ENCODE measurements around the gene TRAF3IP1.

TRAF3IP1 gene

GRCh38 chr2:238289574-238289973 is 30.7 kb upstream of the TRAF3IP1 start:
- H3K4me1 ChIP-seq (ENCODE audit: control insufficient read depth, low read depth, low read length) = peaks cover 14% of the 10 kb centered on the region
- H2BK5ac ChIP-seq (ENCODE audit: low read length) = no peak overlapping the region
- H3K56ac ChIP-seq (ENCODE audit: low read length) = peak overlapping the region; percentile 82
- no peak overlapping the region for H3K18ac ChIP-seq (ENCODE audit: low read length)
- no peaks in the 10 kb centered on the region for H3K27me3 ChIP-seq (ENCODE audit: insufficient read depth, low read length, poor library complexity)
- H4K8ac ChIP-seq (ENCODE audit: low read depth, low read length) = no peak overlapping the region
- H3K36me3 ChIP-seq (ENCODE audit: control insufficient read depth, insufficient read depth, low read length) = no peaks in the 10 kb centered on the region
- no CpG with 5 or more reads among the region's 13 CpGs for WGBS (ENCODE audit: extremely low coverage, insufficient coverage, low lambda C conversion rate)
- H3K4me3 ChIP-seq (ENCODE audit: low read length) = no peak overlapping the region
- H3K4ac ChIP-seq (ENCODE audit: low read depth, low read length) = no peak overlapping the region
- H3K27ac ChIP-seq (ENCODE audit: low read depth, low read length) = no peak overlapping the region
- H3K23ac ChIP-seq (ENCODE audit: low read length) = no peak overlapping the region
- H3K9ac ChIP-seq (ENCODE audit: low read length) = peak overlapping the region; percentile 69
- H3K79me1 ChIP-seq (ENCODE audit: low read length) = peaks cover 4% of the 10 kb centered on the region
- no peak overlapping the region for H2BK120ac ChIP-seq (ENCODE audit: low read depth, low read length)
- H3K4me2 ChIP-seq (ENCODE audit: low read length) = peak overlapping the region; percentile 66
- H2AK5ac ChIP-seq (ENCODE audit: low read length) = no peak overlapping the region
- H4K5ac ChIP-seq (ENCODE audit: low read length) = no peak overlapping the region
- H3K79me2 ChIP-seq (ENCODE audit: control insufficient read depth, insufficient read depth, low read length) = peaks cover 2% of the 10 kb centered on the region
- peak; percentile 28 for DNase-seq
- H2BK15ac ChIP-seq (replicated peaks; ENCODE audit: low read depth) = no peak overlapping the region

GRCh38 chr2:238290091-238290509 is 30.2 kb upstream of the TRAF3IP1 start:
- H2BK5ac ChIP-seq (ENCODE audit: low read length) = no peak overlapping the region
- H3K18ac ChIP-seq (ENCODE audit: low read length) = no peak overlapping the region
- H3K4me1 ChIP-seq (ENCODE audit: control insufficient read depth, low read depth, low read length) = peaks cover 14% of the 10 kb centered on the region
- H3K27me3 ChIP-seq (ENCODE audit: insufficient read depth, low read length, poor library complexity) = no peaks in the 10 kb centered on the region
- H4K8ac ChIP-seq (ENCODE audit: low read depth, low read length) = no peak overlapping the region
- H3K56ac ChIP-seq (ENCODE audit: low read length) = peak overlapping the region; percentile 31
- H2AK5ac ChIP-seq (ENCODE audit: low read length) = no peak overlapping the region
- H3K27ac ChIP-seq (ENCODE audit: low read depth, low read length) = no peak overlapping the region
- no peak overlapping the region for H2BK15ac ChIP-seq (replicated peaks; ENCODE audit: low read depth)
- H2BK120ac ChIP-seq (ENCODE audit: low read depth, low read length) = no peak overlapping the region
- no peaks in the 10 kb centered on the region for H3K36me3 ChIP-seq (ENCODE audit: control insufficient read depth, insufficient read depth, low read length)
- no peak overlapping the region for H3K4me2 ChIP-seq (ENCODE audit: low read length)
- WGBS (ENCODE audit: extremely low coverage, insufficient coverage, low lambda C conversion rate) = no CpG with 5 or more reads among the region's 8 CpGs
- peak; percentile 88 for DNase-seq
- peaks cover 2% of the 10 kb centered on the region for H3K79me2 ChIP-seq (ENCODE audit: control insufficient read depth, insufficient read depth, low read length)
- H3K9ac ChIP-seq (ENCODE audit: low read length) = no peak overlapping the region
- H3K79me1 ChIP-seq (ENCODE audit: low read length) = peaks cover 4% of the 10 kb centered on the region
- H3K4ac ChIP-seq (ENCODE audit: low read depth, low read length) = no peak overlapping the region
- no peak overlapping the region for H4K5ac ChIP-seq (ENCODE audit: low read length)
- H3K4me3 ChIP-seq (ENCODE audit: low read length) = no peak overlapping the region
- no peak overlapping the region for H3K23ac ChIP-seq (ENCODE audit: low read length)

- H3K9ac ChIP-seq (ENCODE audit: low read length) = no peak overlapping the region
- no peak overlapping the region for H2BK5ac ChIP-seq (ENCODE audit: low read length)
- no peaks in the 10 kb centered on the region for H3K36me3 ChIP-seq (ENCODE audit: control insufficient read depth, insufficient read depth, low read length)
- H3K18ac ChIP-seq (ENCODE audit: low read length) = no peak overlapping the region
- no peak overlapping the region for H3K4me2 ChIP-seq (ENCODE audit: low read length)
- no peak for DNase-seq
- no peak overlapping the region for H4K5ac ChIP-seq (ENCODE audit: low read length)
- H3K4me3 ChIP-seq (ENCODE audit: low read length) = no peak overlapping the region
- H3K27me3 ChIP-seq (ENCODE audit: insufficient read depth, low read length, poor library complexity) = no peaks in the 10 kb centered on the region
- peaks cover 4% of the 10 kb centered on the region for H3K79me1 ChIP-seq (ENCODE audit: low read length)
- H2BK15ac ChIP-seq (replicated peaks; ENCODE audit: low read depth) = no peak overlapping the region
- H3K79me2 ChIP-seq (ENCODE audit: control insufficient read depth, insufficient read depth, low read length) = peaks cover 2% of the 10 kb centered on the region
- no peak overlapping the region for H4K8ac ChIP-seq (ENCODE audit: low read depth, low read length)
- peak overlapping the region; percentile 45 for H3K56ac ChIP-seq (ENCODE audit: low read length)
- H3K4ac ChIP-seq (ENCODE audit: low read depth, low read length) = no peak overlapping the region
- no peak overlapping the region for H3K23ac ChIP-seq (ENCODE audit: low read length)
- WGBS (ENCODE audit: extremely low coverage, insufficient coverage, low lambda C conversion rate) = no CpG with 5 or more reads among the region's 5 CpGs
- H2BK120ac ChIP-seq (ENCODE audit: low read depth, low read length) = no peak overlapping the region
- H3K27ac ChIP-seq (ENCODE audit: low read depth, low read length) = no peak overlapping the region
- peaks cover 13% of the 10 kb centered on the region for H3K4me1 ChIP-seq (ENCODE audit: control insufficient read depth, low read depth, low read length)
- H2AK5ac ChIP-seq (ENCODE audit: low read length) = no peak overlapping the region
Measured at GRCh38 chr2:238290715-238291549, 29.4 kb upstream of the TRAF3IP1 start.

GRCh38 chr2:238291550-238292281 is 28.6 kb upstream of the TRAF3IP1 start:
- H4K5ac ChIP-seq (ENCODE audit: low read length) = no peak overlapping the region
- no peaks in the 10 kb centered on the region for H3K27me3 ChIP-seq (ENCODE audit: insufficient read depth, low read length, poor library complexity)
- no peak overlapping the region for H2AK5ac ChIP-seq (ENCODE audit: low read length)
- H2BK120ac ChIP-seq (ENCODE audit: low read depth, low read length) = no peak overlapping the region
- H3K23ac ChIP-seq (ENCODE audit: low read length) = no peak overlapping the region
- H3K4me2 ChIP-seq (ENCODE audit: low read length) = no peak overlapping the region
- H3K4ac ChIP-seq (ENCODE audit: low read depth, low read length) = no peak overlapping the region
- H4K8ac ChIP-seq (ENCODE audit: low read depth, low read length) = no peak overlapping the region
- no peak for DNase-seq
- no peaks in the 10 kb centered on the region for H3K79me2 ChIP-seq (ENCODE audit: control insufficient read depth, insufficient read depth, low read length)
- no peaks in the 10 kb centered on the region for H3K36me3 ChIP-seq (ENCODE audit: control insufficient read depth, insufficient read depth, low read length)
- H3K18ac ChIP-seq (ENCODE audit: low read length) = no peak overlapping the region
- H3K79me1 ChIP-seq (ENCODE audit: low read length) = peaks cover 3% of the 10 kb centered on the region
- no peak overlapping the region for H3K27ac ChIP-seq (ENCODE audit: low read depth, low read length)
- no peak overlapping the region for H3K9ac ChIP-seq (ENCODE audit: low read length)
- H3K4me1 ChIP-seq (ENCODE audit: control insufficient read depth, low read depth, low read length) = peaks cover 13% of the 10 kb centered on the region
- H2BK15ac ChIP-seq (replicated peaks; ENCODE audit: low read depth) = no peak overlapping the region
- H3K56ac ChIP-seq (ENCODE audit: low read length) = no peak overlapping the region
- no CpG with 5 or more reads among the region's 8 CpGs for WGBS (ENCODE audit: extremely low coverage, insufficient coverage, low lambda C conversion rate)
- no peak overlapping the region for H3K4me3 ChIP-seq (ENCODE audit: low read length)
- no peak overlapping the region for H2BK5ac ChIP-seq (ENCODE audit: low read length)

GRCh38 chr2:238294046-238294392 is 26.3 kb upstream of the TRAF3IP1 start:
- WGBS (ENCODE audit: extremely low coverage, insufficient coverage, low lambda C conversion rate) = no CpG with 5 or more reads among the region's 9 CpGs

More at GRCh38 chr2:238294046-238294392, 26.3 kb upstream of the TRAF3IP1 start:
- Histone ChIP-seq H2BK15ac (replicated peaks; ENCODE audit: low read depth) (no peak overlapping the region), H3K4me1 (ENCODE audit: control insufficient read depth, low read depth, low read length) (peaks cover 12% of the 10 kb centered on the region), H3K4me3 (ENCODE audit: low read length) (no peak overlapping the region), H3K23ac (ENCODE audit: low read length) (no peak overlapping the region), H3K4ac (ENCODE audit: low read depth, low read length) (no peak overlapping the region), H3K79me1 (ENCODE audit: low read length) (no peaks in the 10 kb centered on the region), H2BK5ac (ENCODE audit: low read length) (no peak overlapping the region), H2BK120ac (ENCODE audit: low read depth, low read length) (no peak overlapping the region), H3K9ac (ENCODE audit: low read length) (no peak overlapping the region), H3K27me3 (ENCODE audit: insufficient read depth, low read length, poor library complexity) (no peaks in the 10 kb centered on the region), H3K79me2 (ENCODE audit: control insufficient read depth, insufficient read depth, low read length) (no peaks in the 10 kb centered on the region), H4K8ac (ENCODE audit: low read depth, low read length) (no peak overlapping the region), H3K36me3 (ENCODE audit: control insufficient read depth, insufficient read depth, low read length) (no peaks in the 10 kb centered on the region), H3K4me2 (ENCODE audit: low read length) (no peak overlapping the region), H2AK5ac (ENCODE audit: low read length) (no peak overlapping the region), H3K56ac (ENCODE audit: low read length) (no peak overlapping the region), H3K27ac (ENCODE audit: low read depth, low read length) (no peak overlapping the region), H4K5ac (ENCODE audit: low read length) (no peak overlapping the region), H3K18ac (ENCODE audit: low read length) (no peak overlapping the region)
- DNase-seq = no peak
